Kasumi-1 (cell line): ENCODE measurements around the gene RSPH1.

Experiments used
- DNase-seq, 2 experiments: peaks; one replicate each; lab custom pipeline; 2025; lab: John Stamatoyannopoulos, UW

RSPH1 gene

DNA sequence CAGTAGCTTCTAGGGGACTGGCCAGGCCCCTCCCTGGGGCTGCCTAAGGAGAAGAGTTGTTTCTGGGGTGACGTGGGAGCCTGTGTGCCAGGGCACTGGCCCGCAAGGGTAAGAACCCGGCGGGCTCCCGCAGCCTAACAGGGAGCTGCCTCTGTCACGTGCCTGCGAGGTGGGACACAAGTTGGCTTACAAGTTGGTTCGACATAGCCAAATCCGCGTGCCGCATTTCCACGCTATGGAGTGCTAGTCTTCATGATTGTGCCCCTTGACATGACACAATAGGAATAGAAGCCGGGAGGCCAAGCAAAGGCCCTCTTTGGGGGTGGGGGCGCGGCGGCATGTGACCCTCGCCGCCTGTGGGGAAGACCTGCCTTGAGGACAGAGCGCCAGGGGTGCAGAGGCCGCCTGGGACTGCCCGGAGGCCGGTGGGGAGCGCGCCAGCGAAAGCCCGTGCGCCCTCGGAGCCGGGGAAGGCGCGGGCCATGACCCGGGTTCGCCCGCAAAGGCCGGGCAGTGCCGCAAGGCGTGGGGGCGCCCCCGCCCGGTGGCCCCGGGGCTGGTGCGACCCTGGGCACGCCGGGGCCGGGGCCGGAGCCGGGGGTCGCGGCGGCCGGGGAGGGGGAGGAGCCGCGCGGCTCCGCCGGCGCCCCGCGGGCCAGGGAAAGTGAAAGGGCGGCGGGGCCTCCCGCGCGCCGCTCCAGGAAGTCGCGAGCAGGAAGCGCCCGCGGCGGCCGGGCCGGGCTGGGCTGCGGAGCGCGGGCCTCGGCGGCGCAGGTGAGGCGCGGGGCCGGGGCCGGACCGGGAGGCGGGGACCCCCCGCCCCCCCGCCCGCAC lies 17.3 kb upstream of the RSPH1 start, which contains the start of gene SLC37A1:
SLC37A1 (plus strand) TSS at position 702 of the 834 bp plus-strand sequence. CDS start 4,603 bp downstream, outside the sequence.
- DNase-seq = peak; percentile 9 to 14

DNA sequence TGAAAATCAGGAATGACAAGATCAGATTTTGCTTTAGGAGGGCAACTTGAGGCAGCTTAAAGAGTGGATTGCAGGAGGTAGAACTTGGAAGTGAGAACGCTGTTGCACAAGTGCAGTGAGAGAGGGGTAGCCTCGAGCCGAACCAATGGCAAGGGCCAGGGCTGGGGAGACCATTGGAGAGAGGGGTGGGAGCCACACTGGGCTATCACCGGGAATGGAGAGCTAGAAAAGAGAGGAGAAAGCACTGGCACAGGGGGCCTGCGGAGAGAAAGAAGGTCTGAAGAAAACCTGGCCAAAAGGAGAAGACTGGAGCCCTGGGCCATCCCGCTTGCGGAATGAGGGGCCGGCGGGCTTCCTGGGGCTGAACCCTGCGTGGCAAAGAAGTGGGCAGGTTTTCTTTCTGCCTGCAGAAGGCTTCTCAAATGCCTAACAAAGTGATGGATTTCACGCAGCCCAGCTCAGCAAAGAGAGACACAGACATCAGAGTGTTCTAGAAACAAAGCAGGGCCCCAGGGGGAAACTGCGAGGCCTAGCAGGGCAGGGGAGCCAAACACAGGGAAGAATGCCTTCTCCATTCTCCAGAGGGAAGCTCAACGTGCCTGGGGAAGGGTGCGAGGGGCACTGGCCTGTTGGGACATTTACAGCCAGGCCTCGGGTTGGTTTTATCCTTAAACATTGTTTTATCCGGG lies 16.5 kb upstream of the RSPH1 start:
- no peak for DNase-seq

DNA sequence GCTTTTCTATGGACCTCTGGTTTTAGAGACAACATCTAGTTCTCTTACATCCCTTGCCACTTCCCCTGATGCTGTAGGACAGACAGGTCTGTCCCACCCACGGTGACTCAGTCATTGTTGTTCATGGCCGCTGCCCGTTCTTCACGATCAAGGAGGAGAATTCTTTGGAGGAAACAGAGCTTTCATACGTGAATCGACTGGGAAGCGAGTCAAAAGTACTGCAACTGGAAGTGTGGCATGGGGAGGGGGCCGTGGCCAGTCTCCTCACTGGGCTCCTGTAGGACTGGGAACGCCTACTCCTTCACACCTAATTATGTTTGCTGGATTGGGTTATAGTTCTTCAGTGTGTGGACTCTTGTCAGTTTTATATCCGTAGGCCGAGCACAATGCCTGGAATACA lies 13.2 kb upstream of the RSPH1 start:
- no peak for DNase-seq

GRCh38 chr21:42508371-42508770 lies 12.3 kb upstream of the RSPH1 start:
- DNase-seq = no peak

DNA sequence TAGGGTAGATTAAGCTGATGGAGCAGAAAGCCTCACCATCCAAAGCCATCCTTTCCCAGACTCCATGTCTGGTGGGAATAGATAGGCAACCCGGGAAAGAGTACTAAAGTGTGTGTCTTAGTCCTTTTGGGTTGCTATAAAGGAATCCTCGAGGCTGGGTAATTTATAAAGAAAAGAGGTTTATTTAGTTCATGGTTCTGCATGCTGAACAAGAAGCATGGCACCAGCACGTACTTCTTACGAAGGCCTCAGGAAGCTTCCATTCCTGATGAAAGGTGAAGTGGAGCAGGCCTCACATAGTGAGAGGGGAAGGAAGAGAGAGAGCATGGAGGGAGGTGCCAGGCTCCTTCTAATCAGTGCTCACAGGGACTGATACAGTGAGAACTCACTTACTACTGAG lies 11.4 kb upstream of the RSPH1 start:
- no peak for DNase-seq

DNA sequence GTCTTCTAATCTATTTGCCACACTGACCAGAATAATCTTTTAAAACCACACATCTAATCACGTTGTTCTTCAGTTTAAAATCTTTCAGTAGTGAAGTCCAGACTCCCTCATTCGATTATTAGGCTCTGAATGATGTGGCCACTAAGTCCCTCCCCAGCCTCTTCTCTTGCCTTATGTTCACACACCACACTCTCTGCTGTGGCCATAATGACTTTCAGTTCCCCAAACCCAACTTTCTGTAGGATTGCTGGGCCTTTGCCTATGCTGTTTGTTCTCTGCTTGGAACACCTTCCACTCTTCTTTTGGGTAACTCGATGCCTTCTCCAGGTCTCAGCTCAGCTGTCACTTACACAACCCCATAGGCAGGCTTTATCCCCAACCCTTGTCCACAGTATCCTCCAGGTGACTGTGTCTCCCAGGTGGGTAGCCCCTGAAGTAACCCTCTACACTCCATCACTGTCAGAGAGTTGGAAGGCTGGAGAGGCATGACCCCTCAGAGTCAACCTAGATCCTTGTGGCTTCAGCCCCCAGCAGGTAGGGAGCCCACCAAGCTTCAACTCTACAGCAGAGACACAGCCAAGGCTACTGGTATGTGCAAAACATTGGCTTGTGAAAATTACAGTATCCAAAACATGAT lies 9.2 kb upstream of the RSPH1 start:
- no peak for DNase-seq

- peak; percentile 38 to 56 for DNase-seq
These were observed 7.7 kb upstream of the RSPH1 start for GRCh38 chr21:42503711-42504110.

DNA sequence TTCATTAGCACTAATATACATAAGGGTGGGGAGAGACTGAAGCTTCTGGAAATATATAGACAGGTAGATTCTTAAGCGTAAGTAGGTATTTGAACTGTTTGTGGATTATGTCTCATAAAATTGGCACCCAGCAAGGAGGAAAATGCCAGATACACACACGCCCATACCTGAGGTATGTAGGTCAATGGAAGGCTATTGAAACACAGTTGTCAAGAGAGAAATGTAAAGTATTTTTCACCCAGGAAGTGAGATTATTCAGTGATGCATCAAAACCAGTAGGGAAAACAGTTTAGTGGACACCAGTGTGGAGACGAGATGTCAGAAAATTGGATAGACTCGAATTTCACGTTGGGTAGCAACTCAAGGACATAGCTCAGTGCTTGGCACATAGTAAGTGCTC lies 4.7 kb upstream of the RSPH1 start:
- no peak for DNase-seq

DNA sequence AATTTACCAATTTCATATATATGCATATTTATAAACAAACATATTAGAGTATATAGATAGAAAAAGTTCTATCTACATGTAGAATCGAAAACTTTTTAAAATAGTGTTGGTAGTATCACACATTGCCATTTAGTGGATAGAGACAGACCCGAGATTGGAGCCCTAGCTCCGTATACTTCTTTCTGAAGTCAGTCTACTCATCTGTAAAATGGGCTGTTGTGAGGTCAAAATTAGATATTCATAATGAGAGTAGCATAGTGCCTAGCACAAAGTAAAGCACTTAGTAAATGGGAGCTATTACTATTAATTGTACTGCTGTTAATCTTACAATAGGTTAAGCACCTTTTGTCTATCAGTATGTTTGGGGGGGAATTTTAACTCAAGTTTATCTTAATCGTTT lies 4.2 kb upstream of the RSPH1 start:
- no peak for DNase-seq

DNA sequence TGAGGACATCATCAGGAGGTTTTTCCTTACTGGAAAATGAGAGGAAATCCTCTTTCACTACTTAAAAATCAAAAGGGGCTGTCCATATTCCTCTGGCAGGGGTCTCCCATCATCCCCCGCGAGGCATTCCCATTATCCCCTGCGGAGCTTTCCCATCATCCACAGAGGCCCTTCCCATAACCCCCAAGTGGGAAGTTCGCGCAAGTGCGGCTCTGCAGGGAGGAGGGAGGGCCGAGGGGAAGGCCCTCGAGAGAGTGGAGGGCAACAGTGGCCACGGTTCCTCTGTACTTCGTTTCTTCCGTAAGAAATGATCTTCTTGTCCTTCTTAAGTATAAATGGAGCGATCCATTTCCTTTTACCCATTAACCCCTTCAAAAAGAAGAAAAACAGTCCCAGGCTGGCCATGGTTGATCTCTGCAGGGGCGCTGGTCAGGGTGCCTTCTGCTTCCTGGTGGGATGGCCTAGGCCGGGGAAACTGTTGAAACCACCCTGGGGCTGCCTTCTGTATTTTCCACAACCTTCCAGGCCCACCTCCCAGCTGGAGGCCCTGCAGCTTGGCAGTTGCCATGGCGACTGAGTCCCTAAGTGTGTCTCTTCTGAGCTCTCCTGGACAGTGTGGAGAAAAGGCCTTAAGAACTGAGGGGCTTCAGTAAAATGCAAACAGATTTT lies 3.6 kb upstream of the RSPH1 start:
- no peak for DNase-seq

DNA sequence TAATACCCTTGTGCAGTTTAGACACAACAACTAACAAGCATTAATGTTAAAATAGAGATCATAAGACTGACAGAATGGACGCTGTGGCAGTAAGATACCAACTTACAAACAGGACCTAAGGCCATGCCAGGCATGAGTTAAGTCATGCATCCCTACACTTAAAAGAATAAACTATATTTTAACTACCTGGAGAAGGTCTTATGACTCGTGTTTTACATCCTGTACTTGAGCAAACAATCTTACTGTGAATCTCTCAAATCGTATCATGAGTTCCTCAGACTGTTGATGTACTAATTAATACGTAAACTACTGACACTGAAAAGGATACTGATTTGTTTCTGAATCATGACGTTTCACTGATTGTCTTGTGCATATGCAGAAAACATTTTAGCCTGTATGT lies 2.0 kb upstream of the RSPH1 start:
- DNase-seq = no peak

DNA sequence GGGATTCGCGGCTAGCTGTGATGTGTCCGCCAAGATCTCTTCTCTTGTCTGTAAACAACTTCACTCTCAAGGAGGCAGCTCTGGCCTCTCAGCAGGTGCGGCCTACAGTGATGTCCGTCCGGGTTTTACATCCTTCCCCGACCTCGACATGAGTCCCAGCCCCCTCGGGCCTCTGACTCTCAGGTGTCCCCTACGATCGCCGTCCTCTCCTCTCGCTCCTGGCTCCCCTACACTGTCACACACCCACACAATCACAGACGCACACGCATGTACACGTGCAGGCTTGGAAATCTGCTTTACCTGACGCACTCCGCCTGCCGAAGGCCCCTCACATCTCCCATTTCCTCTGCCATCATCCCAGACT lies 797 bp upstream of the RSPH1 start:
- no peak for DNase-seq

DNA sequence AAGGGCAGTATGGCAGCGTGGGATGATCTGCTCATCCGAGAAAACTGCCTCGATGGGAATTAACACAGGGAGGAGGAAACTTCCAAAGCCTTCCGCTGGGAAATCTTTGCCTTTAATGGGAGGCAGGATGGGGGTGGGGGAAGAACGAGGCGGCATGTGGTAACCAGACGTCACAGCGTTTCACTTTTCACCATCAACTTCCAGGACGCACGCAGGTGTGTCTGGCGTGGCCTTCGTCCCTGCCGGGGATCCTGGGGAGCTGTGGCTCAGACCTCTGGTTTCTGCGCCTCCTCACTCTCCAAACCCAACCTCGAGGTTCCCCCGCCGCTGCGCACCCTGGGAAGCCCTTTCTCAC lies 282 bp downstream of the RSPH1 start:
- no peak for DNase-seq

DNA sequence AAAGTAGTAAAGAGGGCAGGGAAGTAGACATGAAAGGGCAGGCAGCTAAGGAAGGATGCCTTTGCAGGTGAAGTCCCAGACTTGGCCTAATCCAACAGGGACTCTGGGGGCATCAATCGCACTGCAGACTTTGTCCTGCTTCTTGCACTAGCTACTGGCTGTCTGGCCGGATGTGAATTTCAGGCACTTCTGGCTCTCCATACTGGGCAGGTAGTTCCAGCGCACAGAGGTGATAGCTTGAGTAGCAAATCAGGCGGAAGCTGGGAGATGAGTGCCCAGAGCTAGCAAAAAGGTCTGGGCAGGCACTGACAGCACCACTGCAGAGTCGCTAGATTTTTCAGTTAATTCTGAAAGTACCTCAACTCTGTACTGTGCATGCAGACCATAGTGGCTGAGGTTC lies 997 bp downstream of the RSPH1 start:
- no peak for DNase-seq

- DNase-seq = no peak
These were observed 2.6 kb downstream of the RSPH1 start for GRCh38 chr21:42493109-42494060.

DNA sequence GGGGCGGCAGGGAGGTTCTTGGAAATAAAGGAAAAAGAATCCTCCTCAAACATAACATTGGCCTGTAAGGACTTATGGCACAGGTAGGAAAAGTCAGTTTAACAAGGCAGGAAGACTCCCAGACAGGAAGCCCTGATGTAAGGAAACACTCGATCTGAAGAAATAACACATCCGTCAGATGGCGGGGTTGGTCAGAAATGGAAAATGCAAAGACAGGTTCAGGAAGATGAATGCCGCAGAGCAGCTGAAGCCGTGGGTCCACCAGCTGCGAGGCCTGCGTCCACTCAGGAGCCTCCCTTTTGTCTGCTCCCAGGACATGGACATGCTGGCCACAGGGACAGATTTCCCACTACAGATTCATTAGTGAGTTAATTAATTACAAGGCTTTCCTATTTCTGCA lies 3.8 kb downstream of the RSPH1 start:
- no peak for DNase-seq

DNA sequence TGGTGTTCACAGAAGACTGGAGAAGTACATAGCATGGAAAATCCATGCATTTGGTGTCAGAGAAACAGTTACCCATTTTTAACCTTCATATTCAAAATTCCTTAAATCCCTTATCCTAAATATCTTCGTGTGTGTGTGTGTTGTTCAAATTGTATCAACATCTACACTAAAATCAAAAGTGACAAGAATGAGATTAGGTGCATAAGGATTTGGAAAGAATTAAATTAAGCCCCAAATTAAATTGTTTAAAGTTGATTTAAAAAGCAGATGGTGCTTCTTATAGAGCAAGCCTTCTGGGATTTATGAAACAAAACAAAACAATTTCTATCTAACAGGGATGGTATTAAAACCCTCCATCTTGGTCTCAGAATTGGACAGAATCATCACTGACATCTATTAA lies 4.7 kb downstream of the RSPH1 start:
- no peak for DNase-seq

- DNase-seq = no peak
These were observed 5.3 kb downstream of the RSPH1 start for GRCh38 chr21:42490720-42491119.

GRCh38 chr21:42489991-42490390 lies 6.0 kb downstream of the RSPH1 start:
- no peak for DNase-seq

DNA sequence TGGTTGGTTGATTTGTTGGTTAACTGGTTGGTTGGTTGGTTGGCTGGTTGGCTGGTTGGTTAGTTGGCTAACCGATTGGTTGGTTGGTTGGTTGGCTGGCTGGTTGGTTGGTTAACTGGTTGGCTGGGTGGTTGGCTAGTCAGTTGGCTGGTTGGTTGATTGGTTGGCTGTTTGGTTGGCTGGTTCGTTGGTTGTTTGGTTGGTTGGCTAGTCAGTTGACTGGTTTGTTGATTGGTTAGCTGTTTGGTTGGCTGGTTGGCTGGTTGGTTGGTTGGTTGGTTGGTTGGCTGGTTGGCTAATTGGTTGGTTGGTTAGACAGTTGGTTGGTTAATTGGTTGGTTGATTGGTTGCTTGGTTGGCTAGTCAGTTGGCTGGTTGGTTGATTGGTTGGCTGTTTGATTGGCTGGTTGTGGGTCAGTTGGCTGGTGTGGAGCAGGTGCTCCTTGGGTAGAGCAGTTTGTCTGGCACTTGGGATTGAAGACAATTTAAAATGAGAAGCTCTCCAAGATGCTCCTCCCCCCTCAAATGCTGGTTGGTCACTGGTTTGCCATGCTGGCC lies 6.9 kb downstream of the RSPH1 start:
- no peak for DNase-seq

GRCh38 chr21:42486531-42486930 lies 9.5 kb downstream of the RSPH1 start:
- DNase-seq = no peak
